Measurements from ENCODE around the gene PRR9. TPM values are rescaled to one million over a fixed set of nuclear protein-coding genes. Genes with fewer than 3 reads are reported as not detected.

Gene PRR9
- polyA plus RNA-seq, 1 donor from 2014 or later = not detected

GRCh38 chr1:153231363-153231762, 14.0 kb downstream of the PRR9 start:
- Histone ChIP-seq H3K4me2 (ENCODE audit: low read length) (no peak overlapping the region), H3K27me3 (ENCODE audit: insufficient read depth, low read depth, low read length) (no peaks in the 10 kb centered on the region), H3K4me3 (ENCODE audit: low read length) (no peak overlapping the region), H2AFZ (ENCODE audit: low read depth, low read length) (no peak overlapping the region), H3K9me2 (ENCODE audit: insufficient read depth, low read length) (no peaks in the 10 kb centered on the region), H3K9ac (ENCODE audit: low read length) (no peak overlapping the region), H3K79me2 (replicated peaks; ENCODE audit: insufficient read depth, low read length) (no peaks in the 10 kb centered on the region), H3K27ac (ENCODE audit: low read length) (no peak overlapping the region), H3K9me3 (ENCODE audit: low read length) (no peaks in the 10 kb centered on the region), H3F3A (ENCODE audit: insufficient read depth, low read length, poor library complexity, severe bottlenecking) (no peaks in the 10 kb centered on the region), H4K20me1 (ENCODE audit: insufficient read depth) (no peaks in the 10 kb centered on the region), H3K36me3 (ENCODE audit: insufficient read depth, low read length) (no peaks in the 10 kb centered on the region)
- TF ChIP-seq CTCF (IDR thresholded peaks at IDR 0.05; ENCODE audit: poor library complexity, severe bottlenecking) = no peak
- no peak for TF ChIP-seq REST (IDR thresholded peaks at IDR 0.05; ENCODE audit: borderline replicate concordance)

GRCh38 chr1:153231785-153232184, 14.4 kb downstream of the PRR9 start:
- Histone ChIP-seq H3K4me3 (ENCODE audit: low read length) (no peak overlapping the region), H3K9me3 (ENCODE audit: low read length) (no peaks in the 10 kb centered on the region), H3K79me2 (replicated peaks; ENCODE audit: insufficient read depth, low read length) (no peaks in the 10 kb centered on the region), H3K4me2 (ENCODE audit: low read length) (no peak overlapping the region), H3K9me2 (ENCODE audit: insufficient read depth, low read length) (no peaks in the 10 kb centered on the region), H4K20me1 (ENCODE audit: insufficient read depth) (no peaks in the 10 kb centered on the region), H3F3A (ENCODE audit: insufficient read depth, low read length, poor library complexity, severe bottlenecking) (no peaks in the 10 kb centered on the region), H3K27me3 (ENCODE audit: insufficient read depth, low read depth, low read length) (no peaks in the 10 kb centered on the region), H3K36me3 (ENCODE audit: insufficient read depth, low read length) (no peaks in the 10 kb centered on the region), H3K27ac (ENCODE audit: low read length) (no peak overlapping the region), H2AFZ (ENCODE audit: low read depth, low read length) (no peak overlapping the region), H3K9ac (ENCODE audit: low read length) (no peak overlapping the region)
- TF ChIP-seq EZH2 (IDR thresholded peaks at IDR 0.05; ENCODE audit: borderline replicate concordance, insufficient read depth, low read length, poor library complexity, severe bottlenecking) (no peak), SMC3 (conservative IDR thresholded peaks at IDR 0.05; ENCODE audit: poor library complexity) (no peak), EP300 (conservative IDR thresholded peaks at IDR 0.05; ENCODE audit: poor library complexity, severe bottlenecking) (no peak), POLR2AphosphoS5 (IDR thresholded peaks at IDR 0.05) (no peak), TAF1 (IDR thresholded peaks at IDR 0.05; ENCODE audit: low read depth) (no peak), REST (IDR thresholded peaks at IDR 0.05; ENCODE audit: borderline replicate concordance) (no peak), CTCF (IDR thresholded peaks at IDR 0.05; ENCODE audit: poor library complexity, severe bottlenecking) (no peak), MXI1 (conservative IDR thresholded peaks at IDR 0.05; ENCODE audit: poor library complexity, severe bottlenecking) (no peak), RAD21 (conservative IDR thresholded peaks at IDR 0.05) (no peak)

All from neural cell (in vitro differentiated cells).